Ovary (tissue), 9 donors: ENCODE data around the gene CNIH2. TPM values are rescaled to one million over a fixed set of nuclear protein-coding genes. Genes with fewer than 3 reads are reported as not detected.

Experiments
- DNase-seq, 5 donors: peaks; one replicate each; pipeline ENCODE4 v3.0.0-alpha.2; 2019 to 2020
- H3K27ac ChIP-seq, 2 donors: fragments of 200-600 bp; one replicate each; pipeline versions ENCODE4 v1.5.1 to v1.8.0; 2019 to 2022
- H3K27me3 ChIP-seq: fragments of 200-600 bp; one replicate; pipeline ENCODE4 v1.8.0; 2022
- H3K36me3 ChIP-seq: fragments of 200-600 bp; sonication (generic); one replicate; pipeline ENCODE4 v1.5.1; 2019
- H3K4me1 ChIP-seq: one replicate; pipeline ENCODE4 v1.8.1; 2013; ENCODE audit warnings: mild to moderate bottlenecking, moderate library complexity; ENCODE audit not compliant: insufficient read depth
- H3K4me3 ChIP-seq: fragments of 200-600 bp; sonication (generic); one replicate; pipeline ENCODE4 v1.5.1; 2017
- H3K9me3 ChIP-seq, 2 donors: fragments of 200-600 bp in 1 of 2; sonication (generic) in 1 of 2; one replicate each; pipeline versions ENCODE4 v1.5.1 to v1.8.1; 2013 to 2019; ENCODE audit warnings: mild to moderate bottlenecking in 1 of 2, moderate library complexity in 1 of 2
- EP300 ChIP-seq: sonication (generic); formaldehyde crosslinking; IDR thresholded peaks from one replicate; pipeline ENCODE4 v1.6.1; 2017; ENCODE audit warnings: antibody characterized with exemption
- POLR2A ChIP-seq: fragments of 450-650 bp; IDR thresholded peaks from one replicate; pipeline ENCODE4 v1.6.1; 2017; ENCODE audit warnings: antibody characterized with exemption, mild to moderate bottlenecking, moderate library complexity
- WGBS, 3 donors: extraction: QIAGEN DNeasy Blood & Tissue Kit in 1 of 3; methylation state at CpG; one replicate each; pipeline versions ENCODE4 v1.1.5 to v1.1.7; 2013 to 2017; 5-methylcytosine and 5-hydroxymethylcytosine counted together
- intact Hi-C, 4 donors: fragments of 100-400 bp; cut with DNase I; formaldehyde crosslinking; loops; one replicate each; pipeline versions ENCODE4 v1.11.0 to v1.15.1; 2022 to 2023
- polyA plus RNA-seq, 2 donors: library from polyadenylated mRNA; stranded (reverse); fragments of 200-250 nt in 1 of 2; fragments of 350-450 nt in 1 of 2; fragmentation: Illumina TruSeq in 1 of 2; extraction: RNeasy Lipid Tissue Mini Kit (QIAGEN cat#74804) in 1 of 2; gene quantifications; one replicate each; pipeline ENCODE4 v1.2.3, GENCODE V29; 2013 to 2014
- total RNA-seq, 7 donors: library from RNA; depleted of rRNA in 2 of 7; stranded (reverse); fragments of >200 nt in 2 of 7; fragmentation: NEBNext Ultra II Directional in 3 of 7; extraction: Animal tissue kit (Norgen Biotek cat#: 25700) in 3 of 7; gene quantifications; one replicate each; pipeline versions ENCODE4 v1.1.0 to v1.2.4, GENCODE V29; 2016 to 2023
- TF ChIP-seq, protein P1 (sequence below), 3 donors: fragments of 450-650 bp in 2 of 3; fragments of 200-600 bp in 1 of 3; IDR thresholded peaks; one replicate each; pipeline versions ENCODE4 v1.5.1 to v1.8.0; 2016 to 2022; ENCODE audit warnings: antibody characterized with exemption in 3 of 3, mild to moderate bottlenecking in 1 of 3
- donor health status: DM: no; HTN: no; CAD: no; lungs with moderate emphysema.
- donor health status: DM: no; HTN: no; CAD: no.
- donor health status: Bipolar disorder and iron deficiency.
- donor health status: DM: yes; HTN: yes; CAD: no.
- donor health status: DM: no; HTN: no; CAD: no.
- donor health status: DM: yes; HTN: yes; CAD: no.

CNIH2 gene
- total and polyA plus RNA-seq, 9 donors, result 0.33 to 2.5 (median 0.65) TPM; not detected in 1

DNA sequence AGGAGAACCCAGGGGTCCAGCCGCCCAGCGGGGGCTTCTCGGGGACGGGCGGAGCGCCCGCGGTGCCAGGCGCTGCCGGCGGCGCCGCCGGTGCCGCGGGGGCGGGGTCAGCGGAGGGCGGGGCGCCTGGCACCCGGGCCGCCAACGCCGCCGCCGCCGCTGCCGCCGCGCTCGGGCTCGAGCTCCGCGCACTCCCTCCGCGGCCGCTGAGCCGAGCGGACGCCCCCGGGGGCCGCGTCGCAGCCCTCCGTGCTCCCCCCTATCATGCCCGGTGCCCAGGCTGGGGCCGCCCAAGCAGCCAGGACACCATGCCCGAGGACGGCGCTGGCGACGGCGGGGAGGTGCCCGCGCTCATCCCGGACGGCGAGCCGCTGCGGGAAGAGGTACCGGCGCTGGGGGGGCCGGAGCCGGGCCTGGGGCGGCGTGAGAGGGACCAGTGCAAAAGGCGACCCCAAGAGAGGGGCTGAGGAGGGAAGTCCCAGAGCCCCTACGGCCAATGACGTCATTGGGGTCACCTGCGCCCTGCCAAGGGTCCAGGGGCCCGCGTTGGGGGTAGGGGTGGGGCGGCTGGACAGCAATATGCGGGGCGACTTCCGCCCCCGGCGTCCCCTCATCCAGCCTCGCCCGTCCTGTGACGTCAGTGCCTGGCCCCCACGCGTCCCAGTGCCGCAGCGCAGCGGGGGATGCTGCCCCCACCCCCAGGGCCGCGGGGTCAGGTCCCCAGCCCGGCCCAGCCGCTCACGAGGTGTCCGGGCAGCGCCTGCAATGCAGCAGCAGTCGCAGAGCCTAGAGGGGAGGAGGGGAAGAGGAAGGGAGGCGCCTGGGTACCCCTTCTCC is 13.9 kb downstream of the CNIH2 start, which contains the start of gene TMEM151A:
TSS of gene TMEM151A (plus strand) at position 189 of the 837 bp plus-strand sequence. CDS start at position 309, 120 bp downstream.
- intact Hi-C loops, result no loop called here
- H3K4me3 ChIP-seq, result peak within 1 kb of the TSS; percentile 16
- no peak within 1 kb of the TSS for H3K27ac ChIP-seq
- 1 to 2% (median 1%) methylated on average over 73 to 94 of the region's 95 CpGs for WGBS, 3 donors
- H3K9me3 ChIP-seq, result no peaks in the 10 kb centered on the region
- TF ChIP-seq, protein P1, sequence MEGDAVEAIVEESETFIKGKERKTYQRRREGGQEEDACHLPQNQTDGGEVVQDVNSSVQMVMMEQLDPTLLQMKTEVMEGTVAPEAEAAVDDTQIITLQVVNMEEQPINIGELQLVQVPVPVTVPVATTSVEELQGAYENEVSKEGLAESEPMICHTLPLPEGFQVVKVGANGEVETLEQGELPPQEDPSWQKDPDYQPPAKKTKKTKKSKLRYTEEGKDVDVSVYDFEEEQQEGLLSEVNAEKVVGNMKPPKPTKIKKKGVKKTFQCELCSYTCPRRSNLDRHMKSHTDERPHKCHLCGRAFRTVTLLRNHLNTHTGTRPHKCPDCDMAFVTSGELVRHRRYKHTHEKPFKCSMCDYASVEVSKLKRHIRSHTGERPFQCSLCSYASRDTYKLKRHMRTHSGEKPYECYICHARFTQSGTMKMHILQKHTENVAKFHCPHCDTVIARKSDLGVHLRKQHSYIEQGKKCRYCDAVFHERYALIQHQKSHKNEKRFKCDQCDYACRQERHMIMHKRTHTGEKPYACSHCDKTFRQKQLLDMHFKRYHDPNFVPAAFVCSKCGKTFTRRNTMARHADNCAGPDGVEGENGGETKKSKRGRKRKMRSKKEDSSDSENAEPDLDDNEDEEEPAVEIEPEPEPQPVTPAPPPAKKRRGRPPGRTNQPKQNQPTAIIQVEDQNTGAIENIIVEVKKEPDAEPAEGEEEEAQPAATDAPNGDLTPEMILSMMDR (IDR thresholded peaks at IDR 0.05), result no peak
- no peak for TF ChIP-seq EP300
- TF ChIP-seq POLR2A, result no peak
- H3K36me3 ChIP-seq, result no peaks in the 10 kb centered on the region
- H3K4me1 ChIP-seq, result peaks cover 13% of the 10 kb centered on the region
- DNase-seq, result peak in 1 of 5 donors; percentile 35
- no peaks in the 10 kb centered on the region for H3K27me3 ChIP-seq

DNA sequence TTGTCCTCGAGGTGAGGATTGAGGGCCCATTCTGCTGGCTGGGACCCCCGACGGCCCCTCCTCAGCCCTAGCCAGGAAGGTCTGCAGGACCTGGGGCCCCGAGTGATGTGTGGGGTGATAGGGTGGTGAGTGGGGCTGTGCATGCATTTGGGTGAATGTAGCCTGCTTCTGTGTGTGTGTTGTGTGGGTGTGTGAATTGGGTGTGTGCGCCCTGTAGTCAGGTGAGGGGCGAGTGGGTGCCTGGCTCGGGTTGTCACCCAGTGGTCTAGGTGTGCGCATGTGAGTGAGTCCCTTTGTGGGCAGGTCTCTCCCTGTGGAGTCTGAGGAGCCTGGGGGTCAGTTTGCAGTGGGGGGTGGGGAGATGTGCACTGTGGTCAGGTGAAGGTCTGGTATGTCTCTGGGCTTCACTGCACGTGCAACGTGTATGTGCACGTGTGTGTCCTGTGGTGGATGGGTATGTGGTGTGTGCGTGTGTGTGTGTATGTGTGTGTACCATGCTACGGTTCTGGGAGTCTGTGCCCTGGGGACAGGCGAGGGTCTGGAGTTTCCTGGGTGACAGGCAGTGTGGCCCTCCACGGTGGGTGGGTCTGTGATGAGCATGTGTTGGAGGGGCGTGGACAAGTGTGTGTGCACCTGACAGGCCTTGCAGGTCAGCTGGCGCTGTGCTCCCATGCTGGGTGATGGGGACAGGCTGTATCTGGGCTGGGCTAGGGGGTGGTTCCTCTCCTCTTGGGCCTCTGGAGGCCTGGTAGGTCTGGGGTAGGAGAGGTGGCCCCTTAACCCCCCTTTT is 14.8 kb downstream of the CNIH2 start:
- H3K27me3 ChIP-seq, result no peaks in the 10 kb centered on the region
- intact Hi-C loops, result no loop called here
- peaks cover 11% of the 10 kb centered on the region for H3K4me1 ChIP-seq
- no peak overlapping the region for H3K27ac ChIP-seq
- TF ChIP-seq EP300 (no peak), POLR2A (no peak)
- TF ChIP-seq, protein P1 (IDR thresholded peaks at IDR 0.05), result no peak
- 25 to 40% (median 35%) methylated on average over 17 of the region's 17 CpGs for WGBS, 3 donors
- peak in 1 of 5 donors; percentile 24 for DNase-seq
- H3K36me3 ChIP-seq, result no peaks in the 10 kb centered on the region
- H3K9me3 ChIP-seq, result no peaks in the 10 kb centered on the region
- H3K4me3 ChIP-seq, result no peak overlapping the region

DNA sequence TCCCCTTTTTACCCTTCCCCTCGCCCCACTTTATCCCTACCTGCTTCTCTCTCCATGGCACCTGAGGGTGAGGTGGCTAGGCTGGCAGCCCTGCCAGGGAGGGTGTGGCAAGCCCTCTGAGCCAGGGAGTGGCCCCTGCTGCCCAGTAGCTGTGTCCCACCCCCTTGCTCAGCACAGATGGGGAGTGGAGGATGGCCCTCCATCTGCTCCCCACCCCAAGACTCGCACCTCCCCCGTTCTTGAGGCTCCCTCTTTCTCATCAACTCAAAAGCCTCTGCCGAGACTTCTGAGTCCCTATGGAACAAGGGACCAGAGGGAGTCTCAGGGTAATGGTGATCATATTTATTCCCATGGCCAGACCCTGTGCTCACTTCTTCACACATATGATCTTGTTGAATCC is 15.4 kb downstream of the CNIH2 start:
- no peaks in the 10 kb centered on the region for H3K36me3 ChIP-seq
- H3K9me3 ChIP-seq, result no peaks in the 10 kb centered on the region
- H3K27ac ChIP-seq, result no peak overlapping the region
- H3K27me3 ChIP-seq, result no peaks in the 10 kb centered on the region
- TF ChIP-seq POLR2A (no peak), EP300 (no peak)
- TF ChIP-seq, protein P1 (IDR thresholded peaks at IDR 0.05), result no peak
- no peak for DNase-seq
- H3K4me3 ChIP-seq, result no peak overlapping the region
- 58 to 77% (median 62%) methylated on average over 4 of the region's 4 CpGs for WGBS, 3 donors
- peaks cover 8% of the 10 kb centered on the region for H3K4me1 ChIP-seq
- intact Hi-C loops, result no loop called here

DNA sequence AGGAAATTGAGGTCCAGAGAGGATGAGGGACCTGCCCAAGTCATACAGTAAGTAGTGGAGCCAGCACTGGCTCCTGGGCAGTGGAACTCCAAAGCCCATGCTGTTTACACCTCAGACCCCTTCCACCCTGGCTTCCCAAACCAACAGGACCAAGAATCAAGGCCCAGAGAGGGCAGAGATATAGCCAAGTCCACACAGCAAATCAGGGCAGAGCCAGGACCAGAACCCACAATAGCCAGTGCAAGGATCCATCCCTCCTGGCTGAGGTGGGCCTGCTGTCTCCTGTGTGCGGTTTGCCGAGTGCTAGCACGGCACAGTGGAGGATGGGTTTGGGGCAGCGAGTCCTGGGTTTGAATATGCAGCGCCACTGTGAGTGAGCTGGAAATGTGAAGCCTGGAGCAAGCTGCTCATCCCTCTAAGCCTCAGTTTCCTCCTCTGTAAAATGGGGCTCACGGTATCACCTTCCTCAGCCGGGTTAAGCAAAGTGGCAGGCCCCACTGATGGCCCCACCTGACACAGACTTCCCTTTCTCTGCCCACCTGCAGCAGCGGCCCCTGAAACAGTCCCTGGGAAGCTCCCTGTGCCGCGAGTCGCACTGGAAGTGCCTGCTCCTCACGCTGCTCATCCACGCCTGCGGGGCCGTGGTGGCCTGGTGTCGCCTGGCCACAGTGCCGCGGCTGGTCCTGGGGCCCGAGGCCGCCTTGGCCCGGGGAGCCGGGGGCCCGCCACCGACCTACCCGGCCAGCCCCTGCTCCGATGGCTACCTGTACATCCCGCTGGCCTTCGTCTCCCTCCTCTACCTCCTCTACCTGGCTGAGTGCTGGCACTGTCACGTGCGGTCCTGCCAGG is 16.0 kb downstream of the CNIH2 start:
- no peaks in the 10 kb centered on the region for H3K9me3 ChIP-seq
- no peak overlapping the region for H3K4me3 ChIP-seq
- 76 to 89% (median 87%) methylated on average over 29 to 30 of the region's 30 CpGs for WGBS, 3 donors
- H3K4me1 ChIP-seq, result peaks cover 8% of the 10 kb centered on the region
- TF ChIP-seq POLR2A, result no peak
- no peak for TF ChIP-seq EP300
- TF ChIP-seq, protein P1 (IDR thresholded peaks at IDR 0.05), result no peak
- no peaks in the 10 kb centered on the region for H3K27me3 ChIP-seq
- DNase-seq, result peak in 1 of 5 donors; percentile 17
- intact Hi-C loops, result no loop called here
- no peaks in the 10 kb centered on the region for H3K36me3 ChIP-seq
- no peak overlapping the region for H3K27ac ChIP-seq
